AG04450 (cell line): Measurements from ENCODE around the gene CDAN1. TPM values are rescaled to one million over a fixed set of nuclear protein-coding genes. Genes with fewer than 3 reads are reported as not detected.

Experiments used
- CTCF ChIA-PET: fragments of 300-600, 350-600 bp; formaldehyde crosslinking; extraction: SDS; loops from one replicate; lab custom pipeline; 2022; ENCODE audit warnings: antibody characterized with exemption, inconsistent platforms; lab: Charles Lee
- POLR2A ChIA-PET: fragments of 350-600 bp; formaldehyde crosslinking; extraction: SDS; loops from one replicate; lab custom pipeline; 2021; ENCODE audit warnings: antibody characterized with exemption, inconsistent platforms; lab: Yijun Ruan, JAX
- DNase-seq: peaks from one replicate; pipeline ENCODE4 v3.0.0-alpha.2; 2011; ENCODE audit warnings: low read depth, low spot score
- H3K27ac ChIP-seq: one replicate; pipeline ENCODE4 v1.5.1; 2012; ENCODE audit warnings: low read depth, low read length, control low read depth
- H3K27me3 ChIP-seq: one replicate; pipeline ENCODE4 v1.6.0; 2012; ENCODE audit warnings: low read length; ENCODE audit not compliant: control insufficient read depth, insufficient read depth
- H3K4me3 ChIP-seq: 2 replicates; pipeline ENCODE4 v1.5.1; 2011; ENCODE audit warnings: mild to moderate bottlenecking, low read depth, low read length, control low read depth
- H3K9me3 ChIP-seq: 2 replicates; pipeline ENCODE4 v1.5.1; 2012; ENCODE audit warnings: low read length; ENCODE audit not compliant: control insufficient read depth, insufficient read depth
- polyA plus RNA-seq: library from polyadenylated mRNA; depleted of rRNA; stranded (reverse); fragments of >200 nt; gene quantifications from 2 replicates; pipeline ENCODE4 v1.2.3, GENCODE V29; 2011; rRNA removed
- TF ChIP-seq, protein P1 (sequence below): IDR thresholded peaks from 2 replicates; pipeline ENCODE4 v1.5.1; 2011; ENCODE audit warnings: low read depth, low read length, control low read depth, inconsistent platforms

Gene CDAN1
- polyA plus RNA-seq, 1 experiment = 3.9 TPM

DNA sequence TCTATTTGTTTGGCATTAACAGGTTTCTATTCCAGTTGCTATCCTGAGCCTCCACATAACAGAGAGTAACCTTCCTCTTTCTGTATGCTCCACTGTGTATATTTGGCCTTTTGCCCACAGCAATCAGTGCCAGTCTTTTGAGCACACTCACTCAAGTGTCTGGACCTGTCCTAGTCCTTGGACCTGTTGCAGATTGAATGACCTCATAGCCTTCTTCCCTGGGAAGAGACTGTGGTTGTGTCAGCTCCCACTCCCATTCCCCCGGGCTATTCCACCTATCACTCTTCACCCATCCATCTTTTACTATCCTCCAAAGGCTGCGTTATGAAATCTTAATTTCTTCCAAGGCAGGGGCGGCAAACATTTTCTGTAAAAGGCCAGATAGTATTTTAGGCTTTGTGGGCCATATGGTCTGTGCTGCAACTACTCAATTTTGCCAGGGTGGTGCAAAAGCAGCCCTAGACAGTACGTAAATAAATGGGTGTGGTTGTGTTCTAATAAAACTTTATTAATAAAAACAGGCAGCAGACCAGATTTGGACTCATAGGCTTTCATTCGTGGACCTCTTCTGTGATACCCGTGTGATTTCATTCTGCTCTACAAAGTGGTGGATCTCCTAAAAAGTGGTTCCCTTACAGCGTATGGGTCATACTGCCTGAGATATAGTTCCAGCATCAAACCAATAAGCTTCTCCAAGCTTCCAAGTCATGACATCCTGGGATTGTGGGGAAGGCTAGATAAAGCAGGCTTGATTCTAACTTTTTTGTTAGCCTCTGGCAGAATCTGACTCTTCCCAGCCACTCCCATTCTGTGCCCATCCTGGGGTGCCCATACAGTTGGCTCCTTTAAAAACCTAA is 57.4 kb downstream of the CDAN1 start:
- TF ChIP-seq, protein P1, sequence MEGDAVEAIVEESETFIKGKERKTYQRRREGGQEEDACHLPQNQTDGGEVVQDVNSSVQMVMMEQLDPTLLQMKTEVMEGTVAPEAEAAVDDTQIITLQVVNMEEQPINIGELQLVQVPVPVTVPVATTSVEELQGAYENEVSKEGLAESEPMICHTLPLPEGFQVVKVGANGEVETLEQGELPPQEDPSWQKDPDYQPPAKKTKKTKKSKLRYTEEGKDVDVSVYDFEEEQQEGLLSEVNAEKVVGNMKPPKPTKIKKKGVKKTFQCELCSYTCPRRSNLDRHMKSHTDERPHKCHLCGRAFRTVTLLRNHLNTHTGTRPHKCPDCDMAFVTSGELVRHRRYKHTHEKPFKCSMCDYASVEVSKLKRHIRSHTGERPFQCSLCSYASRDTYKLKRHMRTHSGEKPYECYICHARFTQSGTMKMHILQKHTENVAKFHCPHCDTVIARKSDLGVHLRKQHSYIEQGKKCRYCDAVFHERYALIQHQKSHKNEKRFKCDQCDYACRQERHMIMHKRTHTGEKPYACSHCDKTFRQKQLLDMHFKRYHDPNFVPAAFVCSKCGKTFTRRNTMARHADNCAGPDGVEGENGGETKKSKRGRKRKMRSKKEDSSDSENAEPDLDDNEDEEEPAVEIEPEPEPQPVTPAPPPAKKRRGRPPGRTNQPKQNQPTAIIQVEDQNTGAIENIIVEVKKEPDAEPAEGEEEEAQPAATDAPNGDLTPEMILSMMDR = no peak
- Histone ChIP-seq H3K27ac (no peak overlapping the region), H3K9me3 (no peaks in the 10 kb centered on the region), H3K27me3 (no peaks in the 10 kb centered on the region), H3K4me3 (no peak overlapping the region)
- DNase-seq = no peak
- POLR2A ChIA-PET = no interaction called here
- CTCF ChIA-PET = no interaction called here

DNA sequence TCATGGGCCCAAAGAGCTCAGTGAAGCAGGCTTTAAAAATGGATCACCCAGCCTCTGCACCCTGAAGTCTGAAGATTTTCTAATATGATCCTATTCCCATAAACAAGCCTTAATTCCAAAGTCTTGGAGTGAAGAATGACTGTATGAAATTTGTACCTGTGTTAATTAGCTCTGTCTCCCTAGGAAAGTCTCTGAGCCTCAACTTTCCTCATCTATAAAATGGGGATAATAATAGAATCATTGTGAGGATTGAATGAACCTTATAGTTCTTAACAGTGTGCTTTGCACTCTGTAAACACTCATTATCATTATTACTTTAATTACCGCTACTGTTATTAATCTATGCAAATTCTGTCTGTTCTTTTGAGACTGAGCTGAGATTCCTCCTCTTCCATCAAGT is 61.9 kb downstream of the CDAN1 start:
- POLR2A ChIA-PET = no interaction called here

DNA sequence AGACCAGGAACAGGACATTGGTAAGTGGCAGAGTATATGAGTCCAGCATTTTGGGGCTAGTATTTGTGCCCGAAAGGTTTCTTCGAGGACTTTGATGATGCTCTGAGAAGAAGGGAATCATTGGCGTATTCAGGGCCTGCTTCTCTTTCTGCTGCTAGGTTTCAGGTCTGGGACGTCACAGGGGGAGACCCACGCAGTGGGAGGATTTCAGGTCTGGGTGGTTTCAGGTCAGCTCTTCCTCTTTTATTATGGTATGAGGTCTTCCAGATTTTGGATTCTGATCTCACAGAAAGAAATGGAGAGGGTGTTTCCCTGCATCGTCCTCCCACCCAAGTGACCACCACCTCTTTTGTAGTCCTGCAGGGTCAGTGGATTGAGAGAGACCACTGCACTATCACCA is 62.5 kb downstream of the CDAN1 start:
- Histone ChIP-seq H3K27ac (no peak overlapping the region), H3K27me3 (no peaks in the 10 kb centered on the region), H3K9me3 (no peaks in the 10 kb centered on the region), H3K4me3 (no peak overlapping the region)
- no peak for DNase-seq
- CTCF ChIA-PET = no interaction called here
- TF ChIP-seq, protein P1 = no peak
- POLR2A ChIA-PET = no interaction called here

More for the DNA sequence above, 61.9 kb downstream of the CDAN1 start:
- TF ChIP-seq, protein P1 = no peak
- Histone ChIP-seq H3K9me3 (no peaks in the 10 kb centered on the region), H3K27ac (no peak overlapping the region), H3K4me3 (no peak overlapping the region), H3K27me3 (no peaks in the 10 kb centered on the region)
- no peak for DNase-seq
- CTCF ChIA-PET = no interaction called here

Other genes starting within 250 kb of the CDAN1 start
- gene ZNF106, start 246.0 kb downstream of the CDAN1 start, polyA plus RNA-seq = 60.8 and 67.4 TPM in 2 replicates
- gene SNAP23, start 241.5 kb downstream of the CDAN1 start, polyA plus RNA-seq = 65.9 and 83.7 TPM in 2 replicates
- 18.2 and 18.3 TPM in 2 replicates for gene LRRC57, start 188.3 kb downstream of the CDAN1 start, polyA plus RNA-seq
- 26.4 and 30.6 TPM in 2 replicates for gene HAUS2, start 188.3 kb downstream of the CDAN1 start, polyA plus RNA-seq
- 2.2 and 3.0 TPM in 2 replicates for gene STARD9, start 161.5 kb downstream of the CDAN1 start, polyA plus RNA-seq
- gene TTBK2, start 183.7 kb upstream of the CDAN1 start, polyA plus RNA-seq = 6.0 and 8.2 TPM in 2 replicates